GM18909 (cell line): Measurements from ENCODE around the gene DLK2.
"Not testable (repeated sequence)": the region's sequence is repeated elsewhere in the genome, so short reads cannot be mapped to it uniquely, and the experiment has no call there.

Source experiments
- ATAC-seq: cut with Tn5 transposase; IDR thresholded peaks from one replicate; pipeline ENCODE4 v1.9.1; 2021; ENCODE audit warnings: mild to moderate bottlenecking; ENCODE audit not compliant: unreplicated experiment, poor library complexity

DLK2 gene

GRCh38 chr6:43455531-43456428, at the start of gene DLK2:
TSS of gene DLK2 (minus strand) at chr6:43455548. CDS start at chr6:43454825, 723 bp downstream.
- no peak for ATAC-seq

DNA sequence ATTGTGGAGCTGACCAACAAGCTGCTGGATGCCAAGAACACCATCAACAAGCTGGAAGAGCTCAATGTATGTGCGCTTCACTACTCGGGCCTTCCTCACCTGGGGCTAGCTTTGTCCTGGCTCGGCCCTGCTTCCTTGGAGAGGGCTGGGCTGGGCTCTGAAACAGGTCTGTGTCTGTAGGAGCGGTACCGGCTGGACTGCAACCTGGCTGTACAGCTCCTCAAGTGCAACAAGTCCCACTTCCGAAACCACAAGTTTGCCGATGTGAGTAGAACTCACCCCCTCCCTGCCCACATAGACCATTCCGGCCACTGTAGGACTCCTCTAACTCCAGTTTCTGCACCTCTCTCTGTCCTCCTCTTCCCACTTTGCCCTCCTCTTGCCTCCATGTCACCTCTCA, 48.1 kb upstream of the DLK2 start:
- no peak for ATAC-seq

DNA sequence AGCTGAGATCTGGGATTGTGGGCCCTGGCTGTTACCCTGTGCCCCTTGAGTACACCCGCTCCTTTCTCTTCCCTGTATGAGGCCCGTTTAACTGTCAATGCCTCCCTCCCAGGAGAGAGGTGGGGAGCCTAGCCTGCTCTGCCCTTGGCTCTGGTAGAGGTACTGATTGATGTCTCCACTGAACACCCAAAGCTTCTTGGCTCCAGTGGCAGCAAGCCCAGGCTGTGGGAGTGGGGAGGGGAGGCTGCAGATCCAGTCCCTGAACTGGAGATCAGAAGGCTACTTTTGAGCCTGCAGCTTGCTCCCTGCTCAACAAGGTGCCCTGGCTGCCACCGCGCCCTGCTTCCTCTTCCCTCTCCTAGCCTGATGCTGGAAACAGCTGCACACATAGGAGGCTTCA, 47.3 kb upstream of the DLK2 start:
- no peak for ATAC-seq

- ATAC-seq, result no peak
Measured at GRCh38 chr6:43500921-43501320, 45.6 kb upstream of the DLK2 start.

GRCh38 chr6:43499028-43499815, 43.9 kb upstream of the DLK2 start:
- no peak for ATAC-seq

DNA sequence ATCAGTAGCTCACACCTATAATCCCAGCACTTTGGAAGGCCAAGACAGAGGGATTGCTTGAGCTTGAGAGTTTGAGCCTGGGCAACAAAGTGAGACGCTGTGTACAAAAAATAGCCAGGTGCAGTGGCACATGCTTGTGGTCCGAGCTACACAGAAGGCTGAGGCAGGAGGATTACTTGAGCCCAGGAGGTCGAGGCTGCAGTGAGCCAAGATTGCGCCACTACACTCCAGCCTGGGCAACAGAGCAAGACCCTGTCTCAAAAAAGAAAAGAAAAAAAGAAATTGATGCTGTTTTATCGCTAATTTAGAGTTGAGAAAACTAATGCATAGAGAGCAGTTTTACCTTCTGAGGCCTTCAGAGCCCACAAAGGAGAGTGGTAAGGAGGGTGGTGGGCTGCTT, 42.9 kb upstream of the DLK2 start:
- ATAC-seq, result not testable (repeated sequence)

- ATAC-seq, result no peak
Measured at GRCh38 chr6:43497689-43498088, 42.3 kb upstream of the DLK2 start.

DNA sequence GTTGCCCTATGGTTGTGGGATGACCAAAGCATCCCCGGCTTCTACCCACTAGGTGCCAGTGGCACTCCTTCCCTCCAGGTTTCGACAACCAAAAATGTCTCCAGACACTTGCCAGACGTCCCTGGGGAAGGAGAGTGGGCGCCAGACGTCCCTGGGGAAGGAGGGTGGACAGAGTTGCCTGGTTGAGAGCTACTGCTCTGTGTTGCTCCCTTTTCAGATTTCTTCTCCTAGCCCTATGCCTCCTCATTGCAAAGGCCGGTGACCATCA, 41.7 kb upstream of the DLK2 start:
- ATAC-seq, result no peak

GRCh38 chr6:43496370-43497128, 41.2 kb upstream of the DLK2 start:
- ATAC-seq, result no peak

DNA sequence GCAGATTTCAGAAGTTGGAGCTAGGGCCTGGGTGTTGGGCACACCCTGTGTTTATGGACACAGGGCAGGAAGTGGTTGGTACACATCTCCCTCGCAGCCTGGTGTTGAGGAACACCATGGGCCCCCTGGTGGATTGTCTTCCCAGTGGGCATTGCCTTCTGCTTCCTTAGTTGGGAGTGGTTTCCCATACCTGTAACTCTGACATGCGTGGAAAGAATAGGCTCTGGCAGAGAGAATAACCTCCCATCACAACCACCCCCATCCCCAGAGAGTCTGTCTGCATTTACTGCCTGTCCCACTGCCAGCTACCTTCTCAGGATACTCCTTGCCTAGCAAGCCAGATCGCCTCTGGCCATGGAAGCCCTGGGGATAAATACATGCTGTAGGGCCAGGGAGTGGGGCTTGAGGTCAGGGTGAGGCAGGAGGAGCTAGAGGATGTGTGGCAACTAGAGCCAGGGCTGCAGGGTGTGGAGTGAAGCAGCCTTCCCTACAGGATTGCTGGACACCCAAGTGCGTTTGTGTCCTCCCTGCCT, 40.1 kb upstream of the DLK2 start:
- no peak for ATAC-seq

DNA sequence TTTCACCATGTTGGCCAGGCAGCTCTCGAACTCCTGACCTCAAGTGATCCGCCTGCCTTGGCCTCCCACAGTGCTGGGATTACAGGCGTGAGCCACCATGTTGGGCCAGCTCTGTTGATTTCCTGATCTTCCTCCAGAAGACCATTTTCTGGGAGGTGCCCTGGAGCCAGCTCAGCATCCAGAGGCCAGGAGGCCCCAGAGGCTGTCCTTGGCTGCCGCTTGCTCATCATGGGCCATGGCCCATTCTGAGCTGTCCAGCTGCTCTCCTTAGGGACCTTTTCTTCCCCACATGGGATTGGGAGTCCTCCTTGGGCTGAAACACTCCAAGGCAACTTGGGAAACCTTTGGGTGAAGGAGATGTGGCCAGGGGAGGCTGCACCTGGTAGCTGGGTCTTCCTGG, 39.4 kb upstream of the DLK2 start:
- no peak for ATAC-seq

- no peak for ATAC-seq
Measured at GRCh38 chr6:43494321-43494720, 39.0 kb upstream of the DLK2 start.

- ATAC-seq, result no peak
Measured at GRCh38 chr6:43493833-43494232, 38.5 kb upstream of the DLK2 start.

- no peak for ATAC-seq
Measured at GRCh38 chr6:43493230-43493629, 37.9 kb upstream of the DLK2 start.

GRCh38 chr6:43492673-43493072, 37.3 kb upstream of the DLK2 start:
- ATAC-seq, result no peak

DNA sequence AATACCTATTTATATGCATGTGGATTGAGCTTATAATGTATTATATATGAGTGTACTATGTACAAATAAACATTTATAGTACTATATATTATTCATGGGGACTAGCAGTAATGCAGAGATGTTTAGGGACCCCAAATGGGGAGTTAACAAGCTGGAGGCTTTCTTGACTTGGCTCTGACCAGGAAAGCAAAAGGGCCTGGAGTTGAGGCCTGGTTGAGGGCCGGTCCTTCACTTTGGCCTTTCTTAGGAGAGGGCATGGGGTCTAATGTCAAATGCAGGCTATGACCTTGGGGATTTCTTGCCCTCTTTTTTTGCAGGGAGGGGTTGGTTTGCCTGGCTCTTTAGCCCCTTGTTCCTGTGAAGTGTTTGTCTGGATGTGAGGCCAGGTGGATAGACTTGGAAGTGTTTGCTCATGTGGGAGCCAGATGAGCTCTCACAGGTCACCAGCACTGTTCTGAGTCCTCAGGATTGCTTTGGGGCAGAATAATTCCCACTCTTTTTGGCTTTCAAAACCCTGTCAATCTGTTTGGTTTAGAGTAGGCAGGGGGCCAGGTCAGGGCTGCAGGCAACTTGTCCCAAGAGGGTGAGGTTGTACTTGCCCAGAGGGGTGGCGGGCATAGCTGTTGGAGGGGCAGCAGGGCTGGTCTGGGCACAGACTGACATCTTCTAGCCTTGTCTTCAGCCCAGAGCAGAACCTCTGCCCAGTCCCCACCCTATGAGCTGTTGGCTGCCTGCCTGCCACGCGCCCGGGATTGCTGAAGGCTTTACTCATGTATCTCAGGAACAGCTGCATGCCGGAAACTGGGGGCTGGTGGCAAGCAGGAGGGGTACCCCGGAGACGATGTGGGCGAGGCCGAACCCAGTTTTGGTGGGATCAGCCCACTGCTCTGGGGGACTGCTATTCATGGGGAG, 36.7 kb upstream of the DLK2 start:
- ATAC-seq, result no peak

GRCh38 chr6:43490523-43490939, 35.2 kb upstream of the DLK2 start:
- ATAC-seq, result no peak

GRCh38 chr6:43489277-43490072, 34.1 kb upstream of the DLK2 start:
- ATAC-seq, result no peak
